Glutamatergic neuron (in vitro differentiated cells): ENCODE measurements around the gene NCKIPSD. TPM values are rescaled to one million over a fixed set of nuclear protein-coding genes. Genes with fewer than 3 reads are reported as not detected.

ENCODE experiments used
- DNase-seq: peaks from one replicate; pipeline ENCODE4 v3.0.0; 2022
- H3K27ac Mint-ChIP-seq: one replicate; pipeline ENCODE4 v1.8.0; 2020; ENCODE audit warnings: mild to moderate bottlenecking, mixed read lengths, inconsistent platforms; ENCODE audit not compliant: unreplicated experiment
- H3K27me3 Mint-ChIP-seq: one replicate; pipeline ENCODE4 v1.8.0; 2020; ENCODE audit warnings: mild to moderate bottlenecking, moderate library complexity, mixed read lengths, inconsistent platforms; ENCODE audit not compliant: unreplicated experiment
- H3K36me3 Mint-ChIP-seq: one replicate; pipeline ENCODE4 v1.8.0; 2020; ENCODE audit warnings: mild to moderate bottlenecking, mixed read lengths, inconsistent platforms; ENCODE audit not compliant: unreplicated experiment
- H3K4me1 Mint-ChIP-seq: one replicate; pipeline ENCODE4 v1.8.0; 2020; ENCODE audit warnings: mild to moderate bottlenecking, low read depth, mixed read lengths, inconsistent platforms; ENCODE audit not compliant: unreplicated experiment
- H3K4me3 Mint-ChIP-seq: one replicate; pipeline ENCODE4 v1.8.0; 2020; ENCODE audit warnings: mild to moderate bottlenecking, mixed read lengths, inconsistent platforms; ENCODE audit not compliant: unreplicated experiment
- H3K9me3 Mint-ChIP-seq: one replicate; pipeline ENCODE4 v1.8.0; 2020; ENCODE audit warnings: mild to moderate bottlenecking, moderate library complexity, mixed read lengths, inconsistent platforms; ENCODE audit not compliant: unreplicated experiment
- CTCF ChIP-seq: fragments of 200-600 bp; sonication (generic); IDR thresholded peaks from one replicate; pipeline ENCODE4 v1.5.0; 2021; ENCODE audit not compliant: partially characterized antibody, unreplicated experiment
- total RNA-seq: library from RNA; stranded (reverse); fragmentation: NEBNext Ultra II Directional; extraction: Animal tissue kit (Norgen Biotek cat#: 25700); gene quantifications from one replicate; pipeline ENCODE4 v1.2.1, GENCODE V29; 2021; ENCODE audit not compliant: unreplicated experiment

The NCKIPSD gene
- total RNA-seq, 1 donor from 2014 or later = 35.5 TPM

- TF ChIP-seq CTCF = no peak
- H3K36me3 Mint-ChIP-seq = peaks cover 9% of the 10 kb centered on the region
Observed at GRCh38 chr3:48648188-48648850, 37.4 kb downstream of the NCKIPSD start.

GRCh38 chr3:48647714-48648113 lies 38.0 kb downstream of the NCKIPSD start:
- DNase-seq = no peak
- peaks cover 6% of the 10 kb centered on the region for H3K9me3 Mint-ChIP-seq
- peaks cover 5% of the 10 kb centered on the region for H3K36me3 Mint-ChIP-seq
- peaks cover 6% of the 10 kb centered on the region for H3K27me3 Mint-ChIP-seq
- peaks cover 1% of the 10 kb centered on the region for H3K4me1 Mint-ChIP-seq
- H3K4me3 Mint-ChIP-seq = no peak overlapping the region
- no peak overlapping the region for H3K27ac Mint-ChIP-seq
- no peak for TF ChIP-seq CTCF

More at GRCh38 chr3:48648188-48648850, 37.4 kb downstream of the NCKIPSD start:
- Mint-ChIP-seq H3K4me3 (no peak overlapping the region), H3K27me3 (peaks cover 9% of the 10 kb centered on the region), H3K9me3 (peaks cover 6% of the 10 kb centered on the region), H3K27ac (no peak overlapping the region), H3K4me1 (peaks cover 1% of the 10 kb centered on the region)
- DNase-seq = no peak

DNA sequence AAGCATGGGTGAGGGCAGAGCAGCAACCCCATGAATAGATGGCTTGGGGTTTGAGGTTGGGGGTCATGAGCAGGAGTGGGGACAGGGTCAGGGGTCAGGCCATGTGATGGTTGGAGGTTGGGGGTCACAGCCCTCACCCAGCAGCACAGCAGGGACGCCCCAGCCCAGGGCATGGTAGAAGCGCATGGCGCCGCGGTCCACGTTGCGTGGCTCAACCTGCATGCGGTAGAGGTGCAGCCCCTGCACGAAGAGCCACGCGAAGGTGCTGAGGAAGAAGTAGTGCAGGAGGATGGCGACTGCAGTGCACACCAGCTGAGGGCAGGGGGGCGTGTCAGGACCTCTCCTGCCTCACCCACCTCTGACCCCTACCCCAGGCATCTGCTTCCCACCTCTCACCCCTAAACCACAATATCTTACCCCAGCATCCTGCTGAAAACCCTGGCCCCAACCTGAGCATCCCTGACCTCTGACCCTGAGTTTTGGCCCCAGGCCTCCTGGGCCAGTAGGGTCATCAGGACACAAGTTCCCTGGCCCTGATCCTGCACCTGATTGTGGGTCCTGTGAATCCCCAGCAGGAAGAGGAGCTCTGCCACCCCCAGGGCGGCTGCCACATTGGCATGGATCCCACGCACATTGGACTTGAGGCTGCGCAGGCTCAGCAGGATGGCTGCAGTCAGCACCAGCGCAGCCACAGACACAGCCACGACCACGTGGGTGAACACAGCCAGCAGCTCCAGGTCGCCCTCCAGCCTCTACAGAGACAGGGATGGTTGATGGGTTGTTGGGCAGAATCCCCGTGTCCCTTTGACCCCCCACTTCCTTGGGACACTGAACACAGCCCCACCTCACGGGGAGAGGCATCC lies 40.6 kb downstream of the NCKIPSD start:
- Mint-ChIP-seq H3K9me3 (peaks cover 5% of the 10 kb centered on the region), H3K36me3 (peaks cover 5% of the 10 kb centered on the region), H3K4me3 (no peak overlapping the region), H3K27me3 (peaks cover 9% of the 10 kb centered on the region), H3K4me1 (peaks cover 1% of the 10 kb centered on the region), H3K27ac (no peak overlapping the region)
- TF ChIP-seq CTCF = no peak
- no peak for DNase-seq

DNA sequence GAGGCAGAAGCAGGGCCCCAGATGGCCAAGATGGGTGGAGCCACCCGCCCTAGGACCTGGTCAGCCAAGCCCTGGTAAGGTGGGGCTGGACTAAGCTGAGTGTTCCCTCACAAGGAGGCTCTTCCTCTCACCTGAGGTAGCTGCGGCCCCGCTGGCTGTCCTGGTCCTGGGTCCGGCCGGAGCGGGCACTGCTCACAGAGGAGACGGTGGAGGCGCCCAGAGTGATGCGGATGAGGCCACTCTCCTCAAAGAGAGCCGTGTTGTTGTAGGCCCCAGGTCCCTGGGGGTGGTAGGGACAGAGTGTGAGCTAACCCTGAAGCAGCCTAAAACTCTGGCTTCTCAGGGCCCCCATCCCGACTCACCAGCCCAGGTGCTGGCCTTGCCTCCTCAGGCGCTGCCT lies 43.1 kb downstream of the NCKIPSD start:
- no peak for TF ChIP-seq CTCF
- peaks cover 9% of the 10 kb centered on the region for H3K27me3 Mint-ChIP-seq
- peaks cover 5% of the 10 kb centered on the region for H3K9me3 Mint-ChIP-seq

GRCh38 chr3:48641396-48641795 lies 44.3 kb downstream of the NCKIPSD start:
- Mint-ChIP-seq H3K9me3 (peaks cover 7% of the 10 kb centered on the region), H3K36me3 (peaks cover 5% of the 10 kb centered on the region)
- TF ChIP-seq CTCF = no peak

More for the DNA sequence above, 43.1 kb downstream of the NCKIPSD start:
- Mint-ChIP-seq H3K4me3 (no peak overlapping the region), H3K36me3 (peaks cover 5% of the 10 kb centered on the region), H3K27ac (no peak overlapping the region), H3K4me1 (peaks cover 6% of the 10 kb centered on the region)
- DNase-seq = no peak

More at GRCh38 chr3:48641396-48641795, 44.3 kb downstream of the NCKIPSD start:
- Mint-ChIP-seq H3K27ac (no peak overlapping the region), H3K4me3 (no peak overlapping the region), H3K4me1 (peaks cover 15% of the 10 kb centered on the region), H3K27me3 (peaks cover 5% of the 10 kb centered on the region)
- DNase-seq = no peak
